SK-N-SH (cell line): ENCODE measurements around the gene CD38. TPM values are rescaled to one million over a fixed set of nuclear protein-coding genes. Genes with fewer than 3 reads are reported as not detected.

ENCODE experiments used
- CTCF ChIA-PET: fragments of 300-600, 350-600 bp; formaldehyde crosslinking; extraction: SDS; loops from one replicate; lab custom pipeline; 2021; lab: Yijun Ruan, JAX
- POLR2A ChIA-PET: fragments of 350-600 bp; sonication (Branson Sonifier 250); formaldehyde crosslinking; extraction: SDS; loops from one replicate; lab custom pipeline; 2020; ENCODE audit warnings: antibody characterized with exemption, inconsistent platforms; lab: Yijun Ruan, JAX
- DNase-seq: peaks from one replicate; pipeline ENCODE4 v3.0.0; 2012
- H2AFZ ChIP-seq: fragments of 200-600 bp; sonication (generic); 2 replicates; pipeline ENCODE4 v1.8.1; 2016; ENCODE audit warnings: antibody characterized with exemption, mild to moderate bottlenecking, low read depth
- H3F3A ChIP-seq: fragments of 200-600 bp; sonication (generic); replicated peaks from 2 replicates; pipeline ENCODE3; 2016; ENCODE audit warnings: antibody characterized with exemption, mild to moderate bottlenecking; ENCODE audit not compliant: insufficient read depth
- H3K27ac ChIP-seq, 2 experiments: fragments of 200-500 bp in 1 of 2; fragments of 200-600 bp in 1 of 2; sonication (Bioruptor generic) in 1 of 2; sonication (generic), shearing (Covaris generic) in 1 of 2; 2 replicates each; pipeline versions ENCODE4 v1.5.1 to v1.6.1; 2014 to 2016; ENCODE audit warnings: low read depth in 2 of 2, inconsistent platforms in 1 of 2, low read length in 1 of 2, mild to moderate bottlenecking in 1 of 2, mixed read lengths in 1 of 2
- H3K27me3 ChIP-seq: fragments of 200-600 bp; sonication (generic), shearing (Covaris generic); 2 replicates; pipeline ENCODE4 v1.6.1; 2016; ENCODE audit warnings: mixed run types; ENCODE audit not compliant: insufficient read depth
- H3K36me3 ChIP-seq, 2 experiments: fragments of 200-500 bp in 1 of 2; fragments of 200-600 bp in 1 of 2; sonication (Bioruptor generic) in 1 of 2; sonication (generic) in 1 of 2; replicated peaks in 1 of 2; 2 replicates each; pipeline versions ENCODE3 to v1.5.1; 2014 to 2016; ENCODE audit warnings: low read length in 1 of 2, mild to moderate bottlenecking in 1 of 2; ENCODE audit not compliant: insufficient read depth in 2 of 2, control insufficient read depth in 1 of 2
- H3K4me1 ChIP-seq, 2 experiments: fragments of 200-500 bp in 1 of 2; fragments of 200-600 bp in 1 of 2; sonication (Bioruptor generic) in 1 of 2; sonication (generic), shearing (Covaris generic) in 1 of 2; 2 replicates each; pipeline versions ENCODE4 v1.5.1 to v1.6.1; 2014 to 2016; ENCODE audit warnings: low read depth in 1 of 2, low read length in 1 of 2, mixed run types in 1 of 2; ENCODE audit not compliant: insufficient read depth in 2 of 2, control insufficient read depth in 1 of 2
- H3K4me2 ChIP-seq: fragments of 200-600 bp; sonication (generic), shearing (Covaris generic); 2 replicates; pipeline ENCODE4 v1.6.1; 2017; ENCODE audit warnings: mixed run types
- H3K4me3 ChIP-seq, 2 experiments: fragments of 200-500 bp in 1 of 2; fragments of 200-600 bp in 1 of 2; sonication (Bioruptor generic) in 1 of 2; sonication (generic), shearing (Covaris generic) in 1 of 2; 2 replicates each; pipeline versions ENCODE4 v1.5.1 to v1.8.1; 2014 to 2016; ENCODE audit warnings: low read depth in 2 of 2, inconsistent platforms in 1 of 2, low read length in 1 of 2, mild to moderate bottlenecking in 1 of 2, mixed read lengths in 1 of 2, moderate library complexity in 1 of 2
- H3K79me2 ChIP-seq: fragments of 200-600 bp; sonication (generic); 2 replicates; pipeline ENCODE4 v1.8.1; 2017; ENCODE audit warnings: mild to moderate bottlenecking; ENCODE audit not compliant: insufficient read depth
- H3K9ac ChIP-seq: fragments of 200-600 bp; sonication (generic); 2 replicates; pipeline ENCODE4 v1.6.1; 2017; ENCODE audit warnings: mixed run types
- H3K9me2 ChIP-seq: fragments of 200-600 bp; sonication (generic); 2 replicates; pipeline ENCODE4 v1.6.1; 2017; ENCODE audit warnings: mixed run types
- H3K9me3 ChIP-seq: fragments of 200-600 bp; sonication (generic); 2 replicates; pipeline ENCODE4 v1.6.1; 2017; ENCODE audit warnings: mixed run types, mild to moderate bottlenecking, moderate library complexity
- H4K20me1 ChIP-seq: fragments of 200-600 bp; sonication (generic); 2 replicates; pipeline ENCODE4 v1.6.1; 2017; ENCODE audit warnings: mild to moderate bottlenecking, mixed run types; ENCODE audit not compliant: insufficient read depth
- CHD2 ChIP-seq: fragments of 150-350 bp; IDR thresholded peaks from 2 replicates; pipeline ENCODE4 v1.6.1; 2018; ENCODE audit warnings: low read length; ENCODE audit not compliant: partially characterized antibody
- FOSL2 ChIP-seq: IDR thresholded peaks from 2 replicates; pipeline ENCODE4 v1.4.0; 2012; ENCODE audit warnings: low read depth, mild to moderate bottlenecking, moderate library complexity, borderline replicate concordance
- FOXM1 ChIP-seq: IDR thresholded peaks from 2 replicates; pipeline ENCODE4 v1.4.0; 2012; ENCODE audit warnings: low read depth, mild to moderate bottlenecking
- GABPA ChIP-seq: IDR thresholded peaks from 2 replicates; pipeline ENCODE4 v1.4.0; 2012; ENCODE audit warnings: low read depth, mild to moderate bottlenecking
- GATA2 ChIP-seq: sonication (generic); formaldehyde crosslinking; IDR thresholded peaks from 2 replicates; pipeline ENCODE4 v1.5.0; 2020; ENCODE audit warnings: mild to moderate bottlenecking, missing genetic modification reagents
- JUND ChIP-seq: IDR thresholded peaks from 2 replicates; pipeline ENCODE4 v1.4.0; 2012
- MXI1 ChIP-seq: IDR thresholded peaks from 2 replicates; pipeline ENCODE4 v1.6.1; 2012; ENCODE audit warnings: mild to moderate bottlenecking, low read depth, low read length, improper control_type of control experiment
- NRF1 ChIP-seq: IDR thresholded peaks from 2 replicates; pipeline ENCODE4 v1.6.1; 2012; ENCODE audit warnings: low read depth, mild to moderate bottlenecking, low read length
- POLR2AphosphoS5 ChIP-seq: IDR thresholded peaks from 2 replicates; pipeline ENCODE4 v1.6.1; 2012; ENCODE audit warnings: low read depth, low read length
- RXRA ChIP-seq: IDR thresholded peaks from 2 replicates; pipeline ENCODE4 v1.4.0; 2012; ENCODE audit warnings: low read depth, mild to moderate bottlenecking, borderline replicate concordance
- SMC3 ChIP-seq: IDR thresholded peaks from 2 replicates; pipeline ENCODE4 v1.6.1; 2012; ENCODE audit warnings: low read depth, low read length, improper control_type of control experiment
- TAF1 ChIP-seq: IDR thresholded peaks from 2 replicates; pipeline ENCODE4 v1.6.1; 2012; ENCODE audit warnings: low read depth, mild to moderate bottlenecking, low read length, moderate library complexity, borderline replicate concordance
- TCF12 ChIP-seq: IDR thresholded peaks from 2 replicates; pipeline ENCODE4 v1.4.0; 2012
- TEAD4 ChIP-seq: IDR thresholded peaks from 2 replicates; pipeline ENCODE4 v1.4.0; 2012; ENCODE audit warnings: mild to moderate bottlenecking, borderline replicate concordance; ENCODE audit not compliant: insufficient read depth
- YY1 ChIP-seq: IDR thresholded peaks from 2 replicates; pipeline ENCODE4 v1.4.0; 2012; ENCODE audit warnings: low read depth, mild to moderate bottlenecking
- WGBS: methylation state at CpG from one replicate; pipeline ENCODE4 v1.1.6; 2017; ENCODE audit warnings: low lambda C conversion rate; 5-methylcytosine and 5-hydroxymethylcytosine counted together
- polyA plus RNA-seq, 3 experiments: library from polyadenylated mRNA; depleted of rRNA; stranded (reverse); fragments of >200 nt; gene quantifications; 2 replicates each; pipeline ENCODE4 v1.2.3, GENCODE V29; 2012
- TF ChIP-seq, protein P1 (sequence below): IDR thresholded peaks from 2 replicates; pipeline ENCODE4; 2012
- TF ChIP-seq, protein P2 (sequence below): IDR thresholded peaks from 2 replicates; pipeline ENCODE4 v1.4.0; 2012; ENCODE audit warnings: low read depth, borderline replicate concordance
- TF ChIP-seq, protein P3 (sequence below): fragments of 150-350 bp; IDR thresholded peaks from 2 replicates; pipeline ENCODE4 v1.6.1; 2016; ENCODE audit warnings: mild to moderate bottlenecking, low read depth, low read length
- TF ChIP-seq, protein P4 (sequence below): IDR thresholded peaks from 2 replicates; pipeline ENCODE4 v1.4.0; 2012; ENCODE audit warnings: low read depth, borderline replicate concordance

The CD38 gene
- polyA plus RNA-seq, 1 of the 3 experiments (the other 2 are of a cell fraction) = 0.02 TPM

DNA sequence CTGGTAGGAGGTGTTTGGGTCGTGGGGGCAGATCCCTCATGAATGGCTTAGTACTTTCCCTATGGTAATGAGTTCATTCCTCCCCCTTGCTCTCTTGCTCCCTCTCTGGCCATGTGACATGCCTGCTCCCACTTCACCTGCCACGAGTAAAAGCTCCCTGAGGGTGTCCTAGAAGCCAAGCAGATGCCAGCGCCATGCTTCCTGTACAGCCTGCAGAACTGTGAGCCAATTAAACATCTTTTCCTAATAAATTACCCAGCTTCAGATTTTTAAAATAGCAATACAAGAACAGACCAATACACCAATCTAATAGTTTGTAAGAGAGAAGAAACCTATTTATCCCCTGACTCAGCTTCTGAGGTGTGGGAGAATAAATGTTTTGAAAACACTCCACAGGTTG, 99.9 kb downstream of the CD38 start:
- H3K9me3 ChIP-seq = no peaks in the 10 kb centered on the region
- no peaks in the 10 kb centered on the region for H3K9me2 ChIP-seq
- TF ChIP-seq TCF12 (no peak), YY1 (no peak), TEAD4 (no peak), POLR2AphosphoS5 (no peak), SMC3 (no peak), GABPA (no peak), FOSL2 (no peak), MXI1 (no peak), FOXM1 (no peak), CHD2 (no peak), TAF1 (no peak), JUND (no peak), RXRA (no peak), GATA2 (CRISPR knock-in tag) (no peak), NRF1 (no peak)
- TF ChIP-seq, protein P1, sequence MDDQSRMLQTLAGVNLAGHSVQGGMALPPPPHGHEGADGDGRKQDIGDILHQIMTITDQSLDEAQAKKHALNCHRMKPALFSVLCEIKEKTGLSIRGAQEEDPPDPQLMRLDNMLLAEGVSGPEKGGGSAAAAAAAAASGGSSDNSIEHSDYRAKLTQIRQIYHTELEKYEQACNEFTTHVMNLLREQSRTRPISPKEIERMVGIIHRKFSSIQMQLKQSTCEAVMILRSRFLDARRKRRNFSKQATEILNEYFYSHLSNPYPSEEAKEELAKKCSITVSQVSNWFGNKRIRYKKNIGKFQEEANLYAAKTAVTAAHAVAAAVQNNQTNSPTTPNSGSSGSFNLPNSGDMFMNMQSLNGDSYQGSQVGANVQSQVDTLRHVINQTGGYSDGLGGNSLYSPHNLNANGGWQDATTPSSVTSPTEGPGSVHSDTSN = no peak
- TF ChIP-seq, protein P2, sequence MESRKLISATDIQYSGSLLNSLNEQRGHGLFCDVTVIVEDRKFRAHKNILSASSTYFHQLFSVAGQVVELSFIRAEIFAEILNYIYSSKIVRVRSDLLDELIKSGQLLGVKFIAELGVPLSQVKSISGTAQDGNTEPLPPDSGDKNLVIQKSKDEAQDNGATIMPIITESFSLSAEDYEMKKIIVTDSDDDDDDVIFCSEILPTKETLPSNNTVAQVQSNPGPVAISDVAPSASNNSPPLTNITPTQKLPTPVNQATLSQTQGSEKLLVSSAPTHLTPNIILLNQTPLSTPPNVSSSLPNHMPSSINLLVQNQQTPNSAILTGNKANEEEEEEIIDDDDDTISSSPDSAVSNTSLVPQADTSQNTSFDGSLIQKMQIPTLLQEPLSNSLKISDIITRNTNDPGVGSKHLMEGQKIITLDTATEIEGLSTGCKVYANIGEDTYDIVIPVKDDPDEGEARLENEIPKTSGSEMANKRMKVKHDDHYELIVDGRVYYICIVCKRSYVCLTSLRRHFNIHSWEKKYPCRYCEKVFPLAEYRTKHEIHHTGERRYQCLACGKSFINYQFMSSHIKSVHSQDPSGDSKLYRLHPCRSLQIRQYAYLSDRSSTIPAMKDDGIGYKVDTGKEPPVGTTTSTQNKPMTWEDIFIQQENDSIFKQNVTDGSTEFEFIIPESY = no peak
- TF ChIP-seq, protein P3, sequence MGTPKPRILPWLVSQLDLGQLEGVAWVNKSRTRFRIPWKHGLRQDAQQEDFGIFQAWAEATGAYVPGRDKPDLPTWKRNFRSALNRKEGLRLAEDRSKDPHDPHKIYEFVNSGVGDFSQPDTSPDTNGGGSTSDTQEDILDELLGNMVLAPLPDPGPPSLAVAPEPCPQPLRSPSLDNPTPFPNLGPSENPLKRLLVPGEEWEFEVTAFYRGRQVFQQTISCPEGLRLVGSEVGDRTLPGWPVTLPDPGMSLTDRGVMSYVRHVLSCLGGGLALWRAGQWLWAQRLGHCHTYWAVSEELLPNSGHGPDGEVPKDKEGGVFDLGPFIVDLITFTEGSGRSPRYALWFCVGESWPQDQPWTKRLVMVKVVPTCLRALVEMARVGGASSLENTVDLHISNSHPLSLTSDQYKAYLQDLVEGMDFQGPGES = no peak
- TF ChIP-seq, protein P4, sequence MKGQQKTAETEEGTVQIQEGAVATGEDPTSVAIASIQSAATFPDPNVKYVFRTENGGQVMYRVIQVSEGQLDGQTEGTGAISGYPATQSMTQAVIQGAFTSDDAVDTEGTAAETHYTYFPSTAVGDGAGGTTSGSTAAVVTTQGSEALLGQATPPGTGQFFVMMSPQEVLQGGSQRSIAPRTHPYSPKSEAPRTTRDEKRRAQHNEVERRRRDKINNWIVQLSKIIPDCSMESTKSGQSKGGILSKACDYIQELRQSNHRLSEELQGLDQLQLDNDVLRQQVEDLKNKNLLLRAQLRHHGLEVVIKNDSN = no peak
- WGBS = 56% methylated on average over 3 of the region's 3 CpGs
- no peaks in the 10 kb centered on the region for H4K20me1 ChIP-seq
- no peak overlapping the region for H3K4me2 ChIP-seq
- no peak for DNase-seq
- H2AFZ ChIP-seq = no peak overlapping the region
- no peaks in the 10 kb centered on the region for H3F3A ChIP-seq
- no peaks in the 10 kb centered on the region; a peak in 2 of 4 replicates for H3K4me1 ChIP-seq
- no peaks in the 10 kb centered on the region for H3K36me3 ChIP-seq
- no peak overlapping the region for H3K9ac ChIP-seq
- H3K4me3 ChIP-seq = no peak overlapping the region
- H3K79me2 ChIP-seq = no peaks in the 10 kb centered on the region
- H3K27ac ChIP-seq = no peak overlapping the region
- POLR2A ChIA-PET = no interaction called here
- CTCF ChIA-PET = interaction anchor here (0.8 to 9.4 kb wide), 4 partner anchors 11 to 123 kb away, joined by 3 to 154 read pairs (median 68); no protein-coding TSS in a partner anchor
- H3K27me3 ChIP-seq = no peaks in the 10 kb centered on the region
